ENCODE results near the gene FAIM2. TPM values are rescaled to one million over a fixed set of nuclear protein-coding genes. Genes with fewer than 3 reads are reported as not detected.

Gene FAIM2
- total and polyA plus RNA-seq, 7 experiments from 2014 or later = 0.22 to 0.85 TPM; not detected in 5

DNA sequence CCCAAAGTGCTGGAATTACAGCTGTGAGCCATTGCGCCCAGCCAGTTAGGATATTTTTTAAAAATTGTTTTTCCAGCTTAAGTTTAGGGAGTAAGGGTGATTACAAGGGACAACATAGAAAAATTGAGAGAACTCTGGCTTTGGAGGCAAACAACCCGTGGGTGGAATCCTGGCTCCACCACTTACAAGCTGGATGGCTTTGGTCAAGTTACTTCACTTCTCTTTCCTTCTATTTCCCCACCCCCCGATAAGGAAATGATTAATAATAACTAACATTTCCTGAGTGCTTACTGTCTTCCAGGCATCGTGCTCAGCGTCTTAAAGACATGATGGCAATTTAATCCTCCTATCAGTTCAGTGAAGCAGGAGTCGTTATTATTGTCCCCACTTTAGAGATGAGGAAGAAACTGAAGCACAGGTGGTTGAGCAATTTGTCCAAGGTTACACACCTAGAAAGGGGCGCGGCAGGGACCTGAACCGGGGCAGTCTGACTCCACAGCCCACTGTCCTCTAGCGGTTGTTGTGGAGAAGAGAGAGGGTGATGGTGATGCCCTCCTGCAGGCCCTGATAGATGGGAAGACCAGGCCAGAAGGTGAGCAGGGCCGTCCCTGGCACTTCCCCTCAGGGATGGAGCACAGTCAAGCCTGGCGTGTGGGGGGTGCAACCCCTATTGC is 16.7 kb upstream of the FAIM2 start:
- intact Hi-C loops (cut with micrococcal nuclease) = no loop called here
- Histone ChIP-seq H3K36me3 (ENCODE audit: control insufficient read depth in 2 of 3, insufficient read depth in 3 of 3, low read length in 3 of 3) (no peaks in the 10 kb centered on the region), H3K4me3 (ENCODE audit: low read length) (no peak overlapping the region), H3K27ac (ENCODE audit: low read depth, low read length) (no peak overlapping the region), H3K9me3 (ENCODE audit: control insufficient read depth in 2 of 3, low read length in 3 of 3) (no peaks in the 10 kb centered on the region), H3K4me1 (ENCODE audit: control insufficient read depth in 2 of 2, insufficient read depth in 2 of 2, low read length in 2 of 2) (no peaks in the 10 kb centered on the region), H3K27me3 (ENCODE audit: control insufficient read depth in 2 of 2, insufficient read depth in 2 of 2, low read length in 2 of 2) (no peaks in the 10 kb centered on the region)
- Mint-ChIP-seq H3K9me3 (peaks cover 0 to 1% (median 0%) of the 10 kb centered on the region in 11 donors), H3K36me3 (no peaks in the 10 kb centered on the region), H3K4me3 (no peak overlapping the region), H3K27me3 (peaks cover 0 to 10% (median 4%) of the 10 kb centered on the region in 5 donors), H3K4me1 (no peaks in the 10 kb centered on the region), H3K27ac (no peak overlapping the region)
- ChIA-PET POLR2A (no interaction called here), CTCF (no interaction called here)
- ATAC-seq = no peak
- no peak for DNase-seq

DNA sequence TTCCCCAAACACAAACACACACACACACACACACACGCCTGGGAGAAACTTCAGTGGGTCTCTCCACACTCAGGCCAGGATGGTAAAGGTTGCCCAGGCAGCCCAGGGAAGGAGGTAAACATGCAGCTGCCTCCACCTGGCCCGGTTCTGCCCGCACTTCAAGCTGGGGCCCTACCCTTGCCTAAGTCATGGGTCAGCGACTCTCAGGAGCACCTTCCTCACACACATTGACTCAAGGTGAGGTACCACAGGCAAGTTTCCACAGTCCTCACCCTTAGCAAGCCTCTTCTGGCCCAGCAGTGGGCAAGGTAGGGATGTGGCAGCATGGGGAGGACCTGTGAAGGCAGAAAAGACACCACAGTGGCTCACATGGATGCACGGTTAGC is 14.1 kb upstream of the FAIM2 start:
- Mint-ChIP-seq H3K36me3 (no peaks in the 10 kb centered on the region), H3K27me3 (peaks cover 0 to 10% (median 4%) of the 10 kb centered on the region in 5 donors), H3K4me1 (no peaks in the 10 kb centered on the region), H3K27ac (no peak overlapping the region), H3K9me3 (peaks cover 0 to 1% (median 0%) of the 10 kb centered on the region in 11 donors), H3K4me3 (no peak overlapping the region)
- Histone ChIP-seq H3K9me3 (ENCODE audit: control insufficient read depth in 2 of 3, low read length in 3 of 3) (no peaks in the 10 kb centered on the region), H3K27me3 (ENCODE audit: control insufficient read depth in 2 of 2, insufficient read depth in 2 of 2, low read length in 2 of 2) (no peaks in the 10 kb centered on the region), H3K36me3 (ENCODE audit: control insufficient read depth in 2 of 3, insufficient read depth in 3 of 3, low read length in 3 of 3) (no peaks in the 10 kb centered on the region), H3K4me3 (ENCODE audit: low read length) (no peak overlapping the region), H3K4me1 (ENCODE audit: control insufficient read depth in 2 of 2, insufficient read depth in 2 of 2, low read length in 2 of 2) (no peaks in the 10 kb centered on the region), H3K27ac (ENCODE audit: low read depth, low read length) (no peak overlapping the region)
- DNase-seq (no peak), ATAC-seq (no peak)
- ChIA-PET CTCF (no interaction called here), POLR2A (no interaction called here)
- intact Hi-C loops (cut with micrococcal nuclease) = no loop called here

DNA sequence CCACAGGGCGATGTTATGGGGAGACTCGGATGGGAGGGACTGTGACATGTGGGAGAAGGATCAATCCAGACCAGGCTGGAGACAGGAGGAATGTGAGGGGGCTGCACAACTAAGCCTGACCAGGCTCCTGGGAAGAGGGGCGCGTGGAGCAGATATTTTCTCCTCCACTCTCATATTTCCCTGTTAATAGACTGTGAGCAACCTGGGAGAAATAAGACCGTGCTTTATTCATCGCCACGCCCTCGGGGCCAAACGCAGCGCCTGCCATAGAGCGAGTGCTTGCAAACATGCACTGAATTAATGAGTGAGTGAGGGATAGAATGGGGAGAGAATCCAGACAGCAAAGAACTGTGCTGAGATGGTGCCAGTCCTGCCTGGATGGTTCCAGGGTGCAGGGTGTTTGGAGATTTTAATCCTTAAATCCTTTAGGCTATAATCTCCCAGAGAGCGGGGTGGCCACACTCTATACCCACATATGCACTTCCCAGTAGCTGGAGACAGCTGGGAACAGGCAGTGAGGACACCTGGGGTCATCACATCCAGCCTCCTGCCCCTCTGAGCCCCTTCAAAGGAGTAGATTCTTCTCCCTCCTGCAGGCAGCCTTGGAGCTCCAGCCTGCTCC is 13.6 kb upstream of the FAIM2 start:
- Histone ChIP-seq H3K27me3 (ENCODE audit: control insufficient read depth in 2 of 2, insufficient read depth in 2 of 2, low read length in 2 of 2) (no peaks in the 10 kb centered on the region), H3K4me1 (ENCODE audit: control insufficient read depth in 2 of 2, insufficient read depth in 2 of 2, low read length in 2 of 2) (no peaks in the 10 kb centered on the region), H3K4me3 (ENCODE audit: low read length) (no peak overlapping the region), H3K36me3 (ENCODE audit: control insufficient read depth in 2 of 3, insufficient read depth in 3 of 3, low read length in 3 of 3) (no peaks in the 10 kb centered on the region), H3K9me3 (ENCODE audit: control insufficient read depth in 2 of 3, low read length in 3 of 3) (no peaks in the 10 kb centered on the region), H3K27ac (ENCODE audit: low read depth, low read length) (no peak overlapping the region)
- ATAC-seq = no peak
- ChIA-PET POLR2A (no interaction called here), CTCF (no interaction called here)
- DNase-seq = no peak
- H3K27me3 Mint-ChIP-seq = peaks cover 0 to 10% (median 4%) of the 10 kb centered on the region in 5 donors
- H3K36me3 Mint-ChIP-seq = no peaks in the 10 kb centered on the region
- peaks cover 0 to 1% (median 0%) of the 10 kb centered on the region in 11 donors for H3K9me3 Mint-ChIP-seq
- no peak overlapping the region for H3K4me3 Mint-ChIP-seq
- no peaks in the 10 kb centered on the region for H3K4me1 Mint-ChIP-seq
- H3K27ac Mint-ChIP-seq = no peak overlapping the region
- intact Hi-C loops (cut with micrococcal nuclease) = no loop called here

DNA sequence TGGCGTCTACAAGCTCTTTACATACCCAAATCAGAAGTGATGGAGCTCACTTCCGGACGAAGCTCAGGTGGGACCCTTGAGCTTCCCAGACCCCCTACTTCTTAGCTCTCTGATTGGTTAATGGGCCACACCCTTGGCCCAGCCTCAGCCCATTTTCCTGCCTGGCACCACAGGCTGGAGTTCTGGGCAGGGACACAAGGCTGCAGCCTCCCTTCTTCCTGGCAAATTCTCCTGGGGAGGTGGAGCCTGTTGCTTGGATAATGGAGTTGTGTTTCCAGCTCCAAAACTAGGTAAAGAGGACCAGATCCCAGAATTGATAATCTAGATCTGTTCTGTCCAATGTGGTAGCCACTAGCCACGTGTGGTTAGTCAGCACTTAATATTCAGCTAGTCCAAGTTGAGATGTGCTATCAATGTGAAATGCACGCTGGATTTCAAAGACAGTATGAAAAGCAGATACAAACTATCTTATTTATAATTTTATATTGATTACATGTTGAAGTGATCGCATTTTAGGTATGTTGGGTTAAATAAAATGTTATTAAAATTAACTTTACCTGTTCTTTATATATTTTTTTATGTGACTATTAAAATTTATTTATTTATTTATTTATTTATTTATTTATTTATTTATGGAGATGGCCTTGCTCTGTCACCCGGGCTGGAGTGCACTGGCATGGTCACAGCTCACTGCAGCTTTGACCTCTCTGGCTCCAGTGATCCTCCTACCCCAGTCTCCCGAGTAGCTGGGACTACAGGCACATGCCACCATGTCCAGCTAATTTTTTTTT is 12.6 kb upstream of the FAIM2 start:
- no peak for ATAC-seq
- POLR2A ChIA-PET = no interaction called here
- CTCF ChIA-PET = no interaction called here

DNA sequence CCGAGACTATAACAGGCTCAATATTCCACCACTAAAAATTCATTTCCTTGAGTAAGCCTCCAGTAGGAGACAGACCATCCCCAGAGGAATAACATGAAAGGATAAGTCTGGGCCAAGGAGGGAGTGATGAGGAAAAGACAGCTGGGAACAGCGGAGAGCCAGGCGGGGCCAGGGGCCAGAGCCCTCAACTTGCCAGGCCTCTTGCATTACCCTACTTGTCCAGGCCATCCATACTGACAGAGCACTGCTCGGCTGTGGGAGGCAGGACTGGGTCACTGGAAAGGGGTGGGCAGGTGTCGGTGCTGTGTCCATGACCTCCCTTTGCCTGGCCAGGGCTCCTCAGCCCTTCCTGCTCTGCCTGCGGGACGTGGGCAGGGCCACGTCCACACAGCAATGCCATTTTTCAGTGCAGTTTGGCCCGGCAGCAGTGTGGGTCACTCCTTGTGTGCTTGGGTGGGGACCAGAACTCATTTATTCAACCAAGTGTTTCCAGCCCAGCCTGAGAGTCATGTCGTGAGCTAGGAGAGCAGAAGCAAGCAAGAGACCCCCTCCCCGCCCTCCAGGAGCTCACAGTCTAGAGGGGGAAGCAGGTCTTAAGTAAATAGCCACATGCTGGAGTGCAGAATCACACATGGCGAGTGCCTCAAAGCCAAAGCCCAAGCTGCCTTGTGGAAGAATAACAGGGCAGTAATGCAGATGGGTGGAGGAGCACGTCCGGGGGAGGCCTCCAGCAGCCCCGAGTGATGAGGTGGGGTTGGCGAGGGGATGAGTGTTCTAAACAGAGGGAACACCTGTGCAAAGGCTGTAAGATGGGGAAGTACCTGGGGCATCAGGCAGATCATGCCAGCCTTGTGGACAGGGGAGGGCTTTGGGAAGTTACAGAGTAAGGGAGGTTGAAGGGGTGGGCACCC is 8.9 kb upstream of the FAIM2 start:
- ChIA-PET CTCF (no interaction called here), POLR2A (no interaction called here)
- H3K4me1 ChIP-seq (ENCODE audit: control insufficient read depth in 2 of 2, insufficient read depth in 2 of 2, low read length in 2 of 2) = no peaks in the 10 kb centered on the region
- no peaks in the 10 kb centered on the region for H3K36me3 Mint-ChIP-seq
- ATAC-seq (no peak), DNase-seq (no peak)
- no peak overlapping the region for H3K4me3 ChIP-seq (ENCODE audit: low read length)
- intact Hi-C loops (cut with micrococcal nuclease) = no loop called here
- no peak overlapping the region for H3K27ac Mint-ChIP-seq
- no peaks in the 10 kb centered on the region for H3K27me3 ChIP-seq (ENCODE audit: control insufficient read depth in 2 of 2, insufficient read depth in 2 of 2, low read length in 2 of 2)
- H3K9me3 ChIP-seq (ENCODE audit: control insufficient read depth in 2 of 3, low read length in 3 of 3) = no peaks in the 10 kb centered on the region
- no peaks in the 10 kb centered on the region for H3K4me1 Mint-ChIP-seq
- no peak overlapping the region for H3K27ac ChIP-seq (ENCODE audit: low read depth, low read length)
- no peaks in the 10 kb centered on the region for H3K36me3 ChIP-seq (ENCODE audit: control insufficient read depth in 2 of 3, insufficient read depth in 3 of 3, low read length in 3 of 3)
- peaks cover 0 to 7% (median 0%) of the 10 kb centered on the region in 5 donors for H3K27me3 Mint-ChIP-seq
- H3K4me3 Mint-ChIP-seq = no peak overlapping the region
- H3K9me3 Mint-ChIP-seq = peaks cover 0 to 2% (median 0%) of the 10 kb centered on the region in 11 donors

More for the DNA sequence above, 12.6 kb upstream of the FAIM2 start:
- intact Hi-C loops (cut with micrococcal nuclease) = no loop called here
- Histone ChIP-seq H3K4me1 (ENCODE audit: control insufficient read depth in 2 of 2, insufficient read depth in 2 of 2, low read length in 2 of 2) (no peaks in the 10 kb centered on the region), H3K27ac (ENCODE audit: low read depth, low read length) (no peak overlapping the region), H3K36me3 (ENCODE audit: control insufficient read depth in 2 of 3, insufficient read depth in 3 of 3, low read length in 3 of 3) (no peaks in the 10 kb centered on the region), H3K4me3 (ENCODE audit: low read length) (no peak overlapping the region), H3K9me3 (ENCODE audit: control insufficient read depth in 2 of 3, low read length in 3 of 3) (no peaks in the 10 kb centered on the region), H3K27me3 (ENCODE audit: control insufficient read depth in 2 of 2, insufficient read depth in 2 of 2, low read length in 2 of 2) (no peaks in the 10 kb centered on the region)
- Mint-ChIP-seq H3K4me3 (no peak overlapping the region), H3K4me1 (no peaks in the 10 kb centered on the region), H3K9me3 (no peaks in the 10 kb centered on the region), H3K36me3 (no peaks in the 10 kb centered on the region), H3K27ac (no peak overlapping the region), H3K27me3 (peaks cover 0 to 9% (median 4%) of the 10 kb centered on the region in 5 donors)
- no peak for DNase-seq

DNA sequence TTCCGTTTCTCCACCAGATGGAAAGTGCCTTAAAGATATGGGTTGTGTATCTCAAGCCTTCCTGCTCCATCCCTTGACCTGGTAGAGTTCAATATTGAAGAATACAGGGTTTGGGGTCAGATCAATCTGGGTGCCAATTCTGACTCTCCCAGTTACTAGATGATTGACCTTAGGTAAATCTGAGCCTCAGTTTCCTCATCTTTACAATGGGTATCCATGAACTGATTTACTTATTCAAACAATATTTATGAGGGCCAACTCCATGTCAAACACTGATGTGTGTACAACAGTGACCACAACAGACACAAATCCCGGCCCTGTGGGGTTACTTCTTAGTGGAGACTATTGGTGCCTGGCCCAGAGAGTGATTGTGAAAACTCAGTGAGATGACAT is 7.5 kb upstream of the FAIM2 start:
- H3K4me1 ChIP-seq (ENCODE audit: control insufficient read depth in 2 of 2, insufficient read depth in 2 of 2, low read length in 2 of 2) = no peaks in the 10 kb centered on the region
- H3K36me3 Mint-ChIP-seq = no peaks in the 10 kb centered on the region
- no peak overlapping the region for H3K27ac ChIP-seq (ENCODE audit: low read depth, low read length)
- no peak overlapping the region for H3K4me3 Mint-ChIP-seq
- H3K36me3 ChIP-seq (ENCODE audit: control insufficient read depth in 2 of 3, insufficient read depth in 3 of 3, low read length in 3 of 3) = no peaks in the 10 kb centered on the region
- no peaks in the 10 kb centered on the region for H3K9me3 ChIP-seq (ENCODE audit: control insufficient read depth in 2 of 3, low read length in 3 of 3)
- intact Hi-C loops (cut with micrococcal nuclease) = no loop called here
- no peak overlapping the region for H3K27ac Mint-ChIP-seq
- CTCF ChIA-PET = no interaction called here
- H3K27me3 ChIP-seq (ENCODE audit: control insufficient read depth in 2 of 2, insufficient read depth in 2 of 2, low read length in 2 of 2) = no peaks in the 10 kb centered on the region
- no peaks in the 10 kb centered on the region for H3K4me1 Mint-ChIP-seq
- peaks cover 0 to 5% (median 0%) of the 10 kb centered on the region in 5 donors for H3K27me3 Mint-ChIP-seq
- H3K9me3 Mint-ChIP-seq = peaks cover 0 to 2% (median 0%) of the 10 kb centered on the region in 11 donors
- ATAC-seq (no peak), DNase-seq (no peak)
- POLR2A ChIA-PET = no interaction called here
- no peak overlapping the region for H3K4me3 ChIP-seq (ENCODE audit: low read length)
